ENCODE measurements around the gene C16orf92. TPM values are rescaled to one million over a fixed set of nuclear protein-coding genes. Genes with fewer than 3 reads are reported as not detected.

The C16orf92 gene
- total RNA-seq, 2 experiments from 2014 or later = not detected

GRCh38 chr16:30065943-30066760, 43.2 kb downstream of the C16orf92 start:
- H3K4me1 Mint-ChIP-seq (ENCODE audit: low read depth) = peaks cover 43% of the 10 kb centered on the region
- peak in 8 of 14 experiments; percentile 18 to 65 (median 32) for DNase-seq
- peak overlapping the region; percentile 96 for H3K27ac Mint-ChIP-seq
- peaks cover 68% of the 10 kb centered on the region for H3K36me3 Mint-ChIP-seq (ENCODE audit: low read depth)
- Histone ChIP-seq H3K4me3 (ENCODE audit: low read length) (peak overlapping the region; percentile 100), H3K27ac (ENCODE audit: low read depth in 1 of 2, low read length in 2 of 2) (peak overlapping the region; percentile 87 to 92), H3K27me3 (ENCODE audit: control insufficient read depth in 1 of 2, insufficient read depth in 2 of 2, low read length in 2 of 2) (no peaks in the 10 kb centered on the region), H3K4me1 (ENCODE audit: insufficient read depth, low read length) (peaks cover 64% of the 10 kb centered on the region), H3K9me3 (ENCODE audit: control insufficient read depth in 1 of 2, insufficient read depth in 1 of 2, low read length in 2 of 2) (peaks cover 0 to 4% of the 10 kb centered on the region in 2 experiments), H3K36me3 (ENCODE audit: insufficient read depth, low read length) (peaks cover 45% of the 10 kb centered on the region)
- no peak for TF ChIP-seq CTCF (IDR thresholded peaks at IDR 0.05)
- CTCF ChIA-PET = interaction anchor here (0.6 to 5.0 kb wide), 6 partner anchors 11 to 304 kb away, joined by 3 to 26 read pairs (median 4); partner anchors contain the start of genes KIF22, TBC1D10B and TBX6
- ATAC-seq (ENCODE audit: poor library complexity) = no peak
- H3K27me3 Mint-ChIP-seq = no peaks in the 10 kb centered on the region
- POLR2A ChIA-PET = interaction anchor here (0.5 to 7.2 kb wide), 43 partner anchors 9 to 1244 kb away, joined by 3 to 118 read pairs (median 4); partner anchors contain the start of genes ATXN2L, CD2BP2, CORO1A and DCTPP1
- intact Hi-C loops (cut with DNase I, micrococcal nuclease) = loop anchor here (1.0 to 10.0 kb wide), 8 partner anchors 9 to 569 kb away; partner anchors contain the start of genes GDPD3 (in 1 of the 2), MAPK3 (in 1 of the 2), MAZ (in 1 of the 2) and PPP4C (in 1 of the 2)
- no peaks in the 10 kb centered on the region for H3K9me3 Mint-ChIP-seq
- peak overlapping the region; percentile 100 for H3K4me3 Mint-ChIP-seq

GRCh38 chr16:30066761-30067583, 44.0 kb downstream of the C16orf92 start:
- H3K27ac Mint-ChIP-seq = peak overlapping the region; percentile 96
- peak overlapping the region; percentile 100 for H3K4me3 Mint-ChIP-seq
- DNase-seq (no peak), ATAC-seq (ENCODE audit: poor library complexity) (no peak)
- no peak for TF ChIP-seq CTCF (IDR thresholded peaks at IDR 0.05)
- Histone ChIP-seq H3K4me1 (ENCODE audit: insufficient read depth, low read length) (peaks cover 64% of the 10 kb centered on the region), H3K27me3 (ENCODE audit: control insufficient read depth in 1 of 2, insufficient read depth in 2 of 2, low read length in 2 of 2) (no peaks in the 10 kb centered on the region), H3K36me3 (ENCODE audit: insufficient read depth, low read length) (peaks cover 53% of the 10 kb centered on the region), H3K9me3 (ENCODE audit: control insufficient read depth in 1 of 2, insufficient read depth in 1 of 2, low read length in 2 of 2) (peaks cover 0 to 4% of the 10 kb centered on the region in 2 experiments), H3K27ac (ENCODE audit: low read depth in 1 of 2, low read length in 2 of 2) (peak overlapping the region; percentile 87 to 92), H3K4me3 (ENCODE audit: low read length) (peak overlapping the region; percentile 100)
- H3K36me3 Mint-ChIP-seq (ENCODE audit: low read depth) = peaks cover 76% of the 10 kb centered on the region
- POLR2A ChIA-PET = interaction anchor here (0.5 to 7.2 kb wide), 13 partner anchors 9 to 681 kb away, joined by 3 to 118 read pairs (median 16); partner anchors contain the start of genes CORO1A, PHKG2, PPP4C and TBC1D10B
- intact Hi-C loops (cut with DNase I, micrococcal nuclease) = loop anchor here (5.0 to 10.0 kb wide), 5 partner anchors 48 to 568 kb away; partner anchors contain the start of genes GDPD3 (in 1 of the 2), MAZ (in 1 of the 2) and ZNF771 (in 1 of the 2)
- CTCF ChIA-PET = interaction anchor here (0.6 to 5.0 kb wide), 4 partner anchors 12 to 304 kb away, joined by 3 to 26 read pairs (median 5); partner anchors contain the start of genes TBC1D10B and TBX6
- H3K27me3 Mint-ChIP-seq = no peaks in the 10 kb centered on the region
- H3K4me1 Mint-ChIP-seq (ENCODE audit: low read depth) = peaks cover 43% of the 10 kb centered on the region
- H3K9me3 Mint-ChIP-seq = no peaks in the 10 kb centered on the region

- Histone ChIP-seq H3K27me3 (ENCODE audit: control insufficient read depth in 1 of 2, insufficient read depth in 2 of 2, low read length in 2 of 2) (no peaks in the 10 kb centered on the region), H3K36me3 (ENCODE audit: insufficient read depth, low read length) (peaks cover 54% of the 10 kb centered on the region), H3K27ac (ENCODE audit: low read depth in 1 of 2, low read length in 2 of 2) (peak overlapping the region in 1 of 2 donors; percentile 92), H3K9me3 (ENCODE audit: control insufficient read depth in 1 of 2, insufficient read depth in 1 of 2, low read length in 2 of 2) (peaks cover 0 to 4% of the 10 kb centered on the region in 2 experiments), H3K4me1 (ENCODE audit: insufficient read depth, low read length) (peaks cover 64% of the 10 kb centered on the region), H3K4me3 (ENCODE audit: low read length) (peak overlapping the region; percentile 100)
- Mint-ChIP-seq H3K4me1 (ENCODE audit: low read depth) (peaks cover 43% of the 10 kb centered on the region), H3K36me3 (ENCODE audit: low read depth) (peaks cover 80% of the 10 kb centered on the region), H3K4me3 (peak overlapping the region; percentile 73), H3K9me3 (no peaks in the 10 kb centered on the region), H3K27ac (peak overlapping the region; percentile 96), H3K27me3 (no peaks in the 10 kb centered on the region)
- ATAC-seq (ENCODE audit: poor library complexity) (no peak), DNase-seq (no peak)
- CTCF ChIA-PET = interaction anchor here (5.0 kb wide), 1 partner anchor 25 kb away, joined by 26 read pairs; the partner anchor contains the start of gene TBX6
- TF ChIP-seq CTCF (IDR thresholded peaks at IDR 0.05) = no peak
- POLR2A ChIA-PET = interaction anchor here (1.5 to 7.2 kb wide), 5 partner anchors 9 to 303 kb away, joined by 3 to 118 read pairs (median 73); partner anchors contain the start of genes CORO1A, PPP4C, TBC1D10B and TBX6
- intact Hi-C loops (cut with DNase I, micrococcal nuclease) = loop anchor here (5.0 to 10.0 kb wide), 5 partner anchors 47 to 567 kb away; partner anchors contain the start of genes GDPD3 (in 1 of the 2), MAZ (in 1 of the 2) and ZNF771 (in 1 of the 2)
Measured at GRCh38 chr16:30067584-30067916, 44.6 kb downstream of the C16orf92 start.
